HFF-Myc (cell line): ENCODE results near the gene PHF21A.

Experiments used
- DNase-seq: peaks from one replicate; pipeline ENCODE4 v3.0.0-alpha.2; 2011; ENCODE audit warnings: low read depth; ENCODE audit errors: extremely low read depth
- H3K4me3 ChIP-seq: replicated peaks from 2 replicates; pipeline ENCODE4 v1.5.1; 2011; ENCODE audit warnings: low read depth, mild to moderate bottlenecking, control low read depth, low read length
- CTCF ChIP-seq: IDR thresholded peaks from 2 replicates; pipeline ENCODE4 v1.5.1; 2012; ENCODE audit warnings: mild to moderate bottlenecking, low read depth, low read length, control low read depth; ENCODE audit errors: missing control alignments

PHF21A gene

GRCh38 chr11:46107408-46107718, 13.9 kb downstream of the PHF21A start:
- TF ChIP-seq CTCF = no peak

GRCh38 chr11:46106530-46107407, 14.5 kb downstream of the PHF21A start:
- DNase-seq = no peak
- TF ChIP-seq CTCF = no peak
- no peak overlapping the region for H3K4me3 ChIP-seq

More at GRCh38 chr11:46107408-46107718, 13.9 kb downstream of the PHF21A start:
- DNase-seq = no peak
- no peak overlapping the region for H3K4me3 ChIP-seq

- no peak for DNase-seq
- TF ChIP-seq CTCF = no peak
- H3K4me3 ChIP-seq = no peak overlapping the region
Measured at GRCh38 chr11:46105926-46106325, 15.3 kb downstream of the PHF21A start.

GRCh38 chr11:46105134-46105628, 16.1 kb downstream of the PHF21A start:
- H3K4me3 ChIP-seq = no peak overlapping the region
- no peak for DNase-seq
- TF ChIP-seq CTCF = no peak

- no peak for DNase-seq
- H3K4me3 ChIP-seq = no peak overlapping the region
- TF ChIP-seq CTCF = no peak
Measured at GRCh38 chr11:46102843-46103242, 18.4 kb downstream of the PHF21A start.

- H3K4me3 ChIP-seq = no peak overlapping the region
- DNase-seq = no peak
- no peak for TF ChIP-seq CTCF
Measured at GRCh38 chr11:46100670-46101069, 20.6 kb downstream of the PHF21A start.
